Ovary (tissue), 9 donors: ENCODE results near the gene ADAT3. TPM values are rescaled to one million over a fixed set of nuclear protein-coding genes. Genes with fewer than 3 reads are reported as not detected.

Experiments
- DNase-seq, 5 donors: peaks; one replicate each; pipeline ENCODE4 v3.0.0-alpha.2; 2019 to 2020
- H3K27ac ChIP-seq, 2 donors: fragments of 200-600 bp; one replicate each; pipeline versions ENCODE4 v1.5.1 to v1.8.0; 2019 to 2022
- H3K27me3 ChIP-seq: fragments of 200-600 bp; one replicate; pipeline ENCODE4 v1.8.0; 2022
- H3K36me3 ChIP-seq: fragments of 200-600 bp; sonication (generic); one replicate; pipeline ENCODE4 v1.5.1; 2019
- H3K4me1 ChIP-seq: one replicate; pipeline ENCODE4 v1.8.1; 2013; ENCODE audit warnings: mild to moderate bottlenecking, moderate library complexity; ENCODE audit not compliant: insufficient read depth
- H3K4me3 ChIP-seq: fragments of 200-600 bp; sonication (generic); one replicate; pipeline ENCODE4 v1.5.1; 2017
- H3K9me3 ChIP-seq, 2 donors: fragments of 200-600 bp in 1 of 2; sonication (generic) in 1 of 2; one replicate each; pipeline versions ENCODE4 v1.5.1 to v1.8.1; 2013 to 2019; ENCODE audit warnings: mild to moderate bottlenecking in 1 of 2, moderate library complexity in 1 of 2
- CTCF ChIP-seq, 3 donors: fragments of 450-650 bp in 2 of 3; fragments of 200-600 bp in 1 of 3; IDR thresholded peaks; one replicate each; pipeline versions ENCODE4 v1.5.1 to v1.8.0; 2016 to 2022; ENCODE audit warnings: antibody characterized with exemption in 3 of 3, mild to moderate bottlenecking in 1 of 3
- EP300 ChIP-seq: sonication (generic); formaldehyde crosslinking; IDR thresholded peaks from one replicate; pipeline ENCODE4 v1.6.1; 2017; ENCODE audit warnings: antibody characterized with exemption
- POLR2A ChIP-seq: fragments of 450-650 bp; IDR thresholded peaks from one replicate; pipeline ENCODE4 v1.6.1; 2017; ENCODE audit warnings: antibody characterized with exemption, mild to moderate bottlenecking, moderate library complexity
- WGBS, 3 donors: extraction: QIAGEN DNeasy Blood & Tissue Kit in 1 of 3; methylation state at CpG; one replicate each; pipeline versions ENCODE4 v1.1.5 to v1.1.7; 2013 to 2017; 5-methylcytosine and 5-hydroxymethylcytosine counted together
- intact Hi-C, 4 donors: fragments of 100-400 bp; cut with DNase I; formaldehyde crosslinking; loops; one replicate each; pipeline versions ENCODE4 v1.11.0 to v1.15.1; 2022 to 2023
- polyA plus RNA-seq, 2 donors: library from polyadenylated mRNA; stranded (reverse); fragments of 200-250 nt in 1 of 2; fragments of 350-450 nt in 1 of 2; fragmentation: Illumina TruSeq in 1 of 2; extraction: RNeasy Lipid Tissue Mini Kit (QIAGEN cat#74804) in 1 of 2; gene quantifications; one replicate each; pipeline ENCODE4 v1.2.3, GENCODE V29; 2013 to 2014
- total RNA-seq, 7 donors: library from RNA; depleted of rRNA in 2 of 7; stranded (reverse); fragments of >200 nt in 2 of 7; fragmentation: NEBNext Ultra II Directional in 3 of 7; extraction: Animal tissue kit (Norgen Biotek cat#: 25700) in 3 of 7; gene quantifications; one replicate each; pipeline versions ENCODE4 v1.1.0 to v1.2.4, GENCODE V29; 2016 to 2023
- donor health status: DM: no; HTN: no; CAD: no; lungs with moderate emphysema.
- donor health status: DM: no; HTN: no; CAD: no.
- donor health status: Bipolar disorder and iron deficiency.
- donor health status: DM: yes; HTN: yes; CAD: no.
- donor health status: DM: no; HTN: no; CAD: no.
- donor health status: DM: yes; HTN: yes; CAD: no.

Gene ADAT3
- total and polyA plus RNA-seq, 9 donors, result 2.3 to 13.7 (median 4.3) TPM; not detected in 1

GRCh38 chr19:1936430-1936829 lies 31.2 kb downstream of the ADAT3 start:
- Histone ChIP-seq H3K36me3 (no peaks in the 10 kb centered on the region), H3K27me3 (no peaks in the 10 kb centered on the region), H3K9me3 (no peaks in the 10 kb centered on the region), H3K4me3 (no peak overlapping the region), H3K27ac (no peak overlapping the region), H3K4me1 (peaks cover 6% of the 10 kb centered on the region)
- WGBS, 3 donors, result 77 to 80% (median 78%) methylated on average over 3 of the region's 3 CpGs
- intact Hi-C loops, result loop anchor here in 3 of 4 donors (5.0 to 10.0 kb wide), 3 partner anchors 76 to 138 kb away; no protein-coding TSS in a partner anchor
- no peak for DNase-seq
- TF ChIP-seq CTCF (IDR thresholded peaks at IDR 0.05) (no peak), EP300 (no peak), POLR2A (no peak)

GRCh38 chr19:1936916-1937610 lies 31.9 kb downstream of the ADAT3 start:
- TF ChIP-seq POLR2A (no peak), CTCF (IDR thresholded peaks at IDR 0.05) (no peak), EP300 (no peak)
- no peaks in the 10 kb centered on the region for H3K27me3 ChIP-seq
- H3K27ac ChIP-seq, result no peak overlapping the region
- intact Hi-C loops, result loop anchor here in 3 of 4 donors (5.0 to 10.0 kb wide), 3 partner anchors 75 to 138 kb away; no protein-coding TSS in a partner anchor
- no peaks in the 10 kb centered on the region for H3K36me3 ChIP-seq
- DNase-seq, result peak in 1 of 5 donors; percentile 30
- H3K4me1 ChIP-seq, result peaks cover 6% of the 10 kb centered on the region
- H3K4me3 ChIP-seq, result no peak overlapping the region
- WGBS, 3 donors, result 66 to 83% (median 72%) methylated on average over 24 of the region's 24 CpGs
- no peaks in the 10 kb centered on the region for H3K9me3 ChIP-seq

GRCh38 chr19:1938071-1938470 lies 32.9 kb downstream of the ADAT3 start:
- TF ChIP-seq POLR2A (no peak), EP300 (no peak), CTCF (IDR thresholded peaks at IDR 0.05) (no peak)
- Histone ChIP-seq H3K27me3 (no peaks in the 10 kb centered on the region), H3K27ac (no peak overlapping the region), H3K9me3 (no peaks in the 10 kb centered on the region), H3K4me1 (peaks cover 10% of the 10 kb centered on the region), H3K36me3 (no peaks in the 10 kb centered on the region), H3K4me3 (no peak overlapping the region)
- WGBS, 3 donors, result 64 to 81% (median 68%) methylated on average over 7 of the region's 7 CpGs
- intact Hi-C loops, result loop anchor here in 3 of 4 donors (5.0 to 10.0 kb wide), 3 partner anchors 74 to 137 kb away; no protein-coding TSS in a partner anchor
- peak in 1 of 5 donors; percentile 24 for DNase-seq

- peak within 1 kb of the TSS; percentile 89 to 99 for H3K27ac ChIP-seq
- no peaks in the 10 kb centered on the region for H3K36me3 ChIP-seq
- intact Hi-C loops, result no loop called here
- H3K27me3 ChIP-seq, result no peaks in the 10 kb centered on the region
- peaks cover 16% of the 10 kb centered on the region for H3K4me1 ChIP-seq
- peak within 1 kb of the TSS; percentile 63 for H3K4me3 ChIP-seq
- no peak for TF ChIP-seq POLR2A
- H3K9me3 ChIP-seq, result no peaks in the 10 kb centered on the region
- 0 to 1% (median 0%) methylated on average over 25 to 97 of the region's 97 CpGs for WGBS, 3 donors
- peak; percentile 42 to 78 (median 67) for DNase-seq
Observed at GRCh38 chr19:1941146-1942077, 36.2 kb downstream of the ADAT3 start, which contains the start of gene CSNK1G2. Gene CSNK1G2 (plus strand): TSS chr19:1941172. CDS start chr19:1969773, 28,601 bp downstream.
